ENCODE data around the gene DTNA.

Gene DTNA

DNA sequence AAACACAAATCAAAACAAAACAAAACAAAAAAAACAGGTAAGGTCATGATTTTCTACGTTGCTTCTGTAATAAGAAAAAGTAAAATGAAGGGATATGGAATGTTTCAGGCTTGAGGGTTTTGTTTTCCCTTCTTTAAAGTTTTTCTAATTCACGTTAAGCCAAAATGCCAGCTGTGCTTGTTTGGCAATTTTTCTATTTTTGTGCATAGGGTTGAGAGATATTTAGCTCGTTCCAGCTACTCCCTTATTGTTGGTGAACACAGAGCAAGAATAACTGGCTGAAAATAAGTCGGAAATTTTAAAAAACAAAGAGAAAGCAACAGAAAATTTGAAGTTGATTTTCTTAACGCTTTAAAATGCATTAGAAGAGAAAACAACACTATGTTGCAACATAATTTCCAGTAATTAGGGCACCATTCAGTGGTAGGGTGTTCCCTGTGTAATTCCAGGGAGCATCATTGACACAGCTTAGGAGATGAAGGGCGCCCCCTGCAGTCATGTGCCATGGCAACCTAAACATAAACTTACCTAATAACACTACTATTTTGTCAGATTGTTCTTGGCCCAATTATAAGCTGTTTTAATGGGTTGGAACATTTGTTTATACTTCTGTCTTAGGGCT, 99.5 kb downstream of the DTNA start:
- DNase-seq: no peak

DNA sequence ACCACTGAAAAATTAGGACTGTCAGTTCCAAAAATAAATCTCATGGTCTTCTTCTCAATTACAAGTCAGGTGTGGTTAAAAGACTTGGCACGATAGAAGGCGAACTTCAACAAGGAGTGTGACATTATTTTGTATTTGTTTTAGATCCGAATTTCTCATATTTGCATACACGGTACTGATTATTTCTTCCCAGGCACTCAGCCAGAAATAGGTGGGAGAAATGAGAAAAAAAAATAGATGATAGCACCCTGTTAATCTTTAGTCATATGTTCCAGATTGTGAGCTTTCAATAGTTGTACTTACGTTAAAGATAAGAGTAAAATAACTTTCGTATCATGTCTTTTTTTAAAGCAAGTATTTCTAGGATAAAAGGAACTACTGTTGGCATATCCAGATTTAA, 106.1 kb downstream of the DTNA start:
- no peak for DNase-seq

DNA sequence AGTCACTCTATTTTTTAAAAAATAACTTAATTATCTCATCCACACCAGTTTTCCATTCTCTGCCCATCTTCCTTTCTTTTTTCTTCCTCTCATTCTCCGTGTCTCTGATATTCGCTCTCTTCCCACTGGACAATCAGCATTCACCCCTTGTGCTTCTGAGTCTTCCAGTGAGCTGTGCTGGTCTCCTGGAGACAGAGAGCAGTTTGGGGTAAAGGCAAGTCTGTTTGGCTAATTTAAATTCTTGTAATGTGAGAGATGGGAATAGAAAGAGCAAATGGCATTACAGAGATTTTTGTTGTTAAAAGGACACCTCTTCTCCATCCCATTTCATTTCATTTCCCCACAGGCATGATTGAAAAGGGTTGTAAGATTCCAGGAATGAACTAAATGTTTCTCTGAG, 107.5 kb downstream of the DTNA start:
- no peak for DNase-seq

DNA sequence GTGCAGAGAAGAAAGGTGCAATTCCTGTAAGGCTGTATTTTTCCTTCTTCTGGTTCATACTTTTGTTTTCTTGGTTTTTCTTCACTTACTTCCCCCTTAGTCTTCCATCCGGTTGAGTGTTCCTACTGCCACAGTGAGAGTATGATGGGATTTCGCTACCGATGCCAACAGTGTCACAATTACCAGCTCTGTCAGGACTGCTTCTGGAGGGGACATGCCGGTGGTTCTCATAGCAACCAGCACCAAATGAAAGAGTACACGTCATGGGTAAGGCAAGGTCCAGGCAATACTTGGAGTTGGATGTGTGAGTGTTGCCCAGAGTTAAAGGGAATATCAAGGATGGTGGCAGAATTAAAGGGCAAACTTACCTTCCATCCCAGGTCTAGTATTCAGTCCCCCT, 108.0 kb downstream of the DTNA start:
- DNase-seq: no peak

DNA sequence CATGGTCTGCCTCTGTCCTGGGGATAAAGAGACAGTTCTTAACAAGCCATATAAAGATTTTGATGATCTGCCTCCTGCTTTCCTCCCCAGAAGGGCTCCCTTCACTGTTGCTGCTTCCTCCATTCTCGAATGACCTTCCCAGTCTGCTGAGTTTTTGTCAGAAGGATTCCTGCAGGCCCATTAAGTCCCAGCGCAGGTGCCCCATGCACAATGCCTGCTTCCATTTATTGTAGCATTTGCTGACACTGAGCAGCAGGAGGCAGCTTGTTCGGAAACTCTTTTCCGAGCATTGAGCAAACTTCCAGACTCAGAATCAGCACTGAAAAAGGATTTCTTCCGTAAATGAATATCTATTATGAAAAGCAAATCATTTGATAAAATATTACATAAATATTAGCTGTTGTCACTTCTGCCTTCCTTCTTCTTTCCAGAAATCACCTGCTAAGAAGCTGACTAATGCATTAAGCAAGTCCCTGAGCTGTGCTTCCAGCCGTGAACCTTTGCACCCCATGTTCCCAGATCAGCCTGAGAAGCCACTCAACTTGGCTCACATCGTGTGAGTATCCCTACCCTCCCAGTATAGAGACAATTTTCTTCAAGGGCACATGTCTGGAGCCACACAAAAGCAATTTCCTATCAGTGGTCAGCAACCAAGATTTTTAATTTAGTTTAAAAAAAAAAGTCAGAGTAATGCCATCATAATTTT, 110.4 kb downstream of the DTNA start:
- no peak for DNase-seq

DNA sequence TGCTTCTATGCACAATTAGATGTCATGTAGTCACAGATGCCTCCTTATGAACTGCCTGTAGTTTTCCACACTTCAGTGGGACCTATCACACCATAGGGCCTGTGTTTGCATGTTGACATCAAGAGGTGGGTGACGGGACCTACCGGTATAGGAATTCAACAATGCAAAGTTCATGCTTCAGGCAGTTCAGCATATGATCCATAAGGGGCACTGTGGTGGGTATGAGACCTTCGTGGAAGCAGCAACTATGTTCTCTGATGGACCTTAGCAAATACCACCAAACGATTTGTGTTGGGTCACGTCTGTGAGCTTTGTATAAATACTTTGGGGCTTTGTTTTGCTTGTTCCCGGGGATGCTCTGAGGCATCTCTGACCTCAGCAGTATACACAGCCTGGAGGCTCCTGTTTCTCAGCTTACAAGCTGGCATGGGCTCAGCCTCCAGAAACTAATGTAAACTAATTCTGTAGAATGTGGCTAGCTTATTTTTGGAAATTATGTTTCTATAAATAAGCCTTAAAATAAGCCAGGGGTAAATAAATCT, 111.6 kb downstream of the DTNA start:
- DNase-seq: no peak

DNA sequence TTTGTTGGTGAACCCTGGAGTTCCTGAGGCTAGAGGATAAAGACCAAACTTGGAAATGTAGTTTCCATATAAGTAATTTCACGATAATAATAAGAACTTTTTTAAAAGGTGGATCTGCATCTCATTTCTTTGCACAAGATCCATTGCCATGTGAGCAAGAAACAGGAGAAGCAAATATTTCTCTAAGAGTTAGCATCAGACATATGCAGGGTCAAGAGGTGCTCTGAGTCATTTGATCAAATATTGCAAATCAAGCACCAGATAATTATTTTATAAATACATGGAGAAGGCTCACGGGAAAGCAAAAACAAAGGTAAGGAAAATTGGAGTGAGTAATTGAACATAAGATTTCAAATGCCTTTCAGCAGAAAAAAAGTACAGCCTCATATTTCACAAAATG, 118.0 kb downstream of the DTNA start:
- DNase-seq: no peak

DNA sequence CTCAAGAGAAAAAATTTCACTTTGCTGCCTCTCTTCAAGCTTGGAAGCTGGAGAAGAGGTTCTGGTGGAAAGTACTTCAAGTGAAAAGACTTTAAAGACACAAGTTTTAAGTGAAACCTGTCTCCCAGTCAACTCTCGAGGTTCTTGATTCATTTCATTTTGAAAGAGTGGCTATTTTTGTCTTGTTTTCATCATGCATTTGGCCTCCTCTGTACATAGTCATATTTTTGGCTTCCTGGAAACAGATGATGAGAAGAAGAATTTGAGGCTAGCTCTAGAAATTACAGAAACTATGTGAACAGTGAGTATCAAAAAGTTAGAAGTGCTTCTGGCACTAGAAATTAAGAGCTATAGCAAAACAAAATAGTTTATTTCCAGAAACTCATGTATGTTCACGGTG, 124.8 kb downstream of the DTNA start:
- DNase-seq: no peak

DNA sequence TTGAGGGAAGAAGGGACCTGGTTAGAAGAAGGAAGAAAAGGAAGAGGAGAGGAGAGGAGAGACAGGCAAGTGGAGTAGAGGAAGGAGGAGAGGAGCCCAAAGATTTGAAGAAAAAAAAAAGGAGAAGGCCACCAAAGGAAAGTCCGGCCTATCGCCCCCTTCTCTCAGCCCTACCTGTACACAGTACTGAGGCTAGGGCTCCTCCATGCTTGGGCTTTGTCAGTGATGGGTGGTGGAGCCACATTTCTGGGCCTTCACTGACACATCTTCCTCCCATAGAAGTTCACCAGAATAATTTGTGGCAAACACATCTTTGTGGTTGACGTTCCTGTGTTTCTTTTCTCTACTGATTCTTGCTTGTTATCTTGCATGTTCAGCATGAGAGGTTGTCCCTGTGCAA, 125.4 kb downstream of the DTNA start:
- DNase-seq: no peak

DNA sequence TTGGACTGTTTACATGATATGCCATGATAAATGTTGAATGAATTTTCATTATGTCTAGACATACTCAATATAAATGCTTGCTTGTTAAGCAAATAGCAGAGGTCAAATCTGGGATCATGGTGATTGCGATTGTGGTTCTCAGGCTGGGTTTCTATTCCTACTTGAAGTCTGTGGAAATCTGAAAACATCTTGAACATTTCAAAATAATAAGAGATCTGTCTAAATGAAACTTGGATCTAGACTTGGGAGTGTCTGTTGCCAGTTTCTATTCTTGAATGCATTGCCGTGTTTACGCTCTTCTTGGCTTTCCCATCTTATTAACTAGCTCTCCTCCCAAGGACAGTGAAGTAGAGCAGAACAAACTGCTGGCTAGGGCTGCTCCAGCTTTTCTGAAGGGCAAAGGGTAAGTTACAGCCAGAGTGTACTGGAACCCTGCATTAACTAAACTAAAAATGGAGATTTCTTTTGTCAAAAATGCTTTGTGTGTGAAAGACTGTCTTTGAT, 127.7 kb downstream of the DTNA start:
- no peak for DNase-seq

DNA sequence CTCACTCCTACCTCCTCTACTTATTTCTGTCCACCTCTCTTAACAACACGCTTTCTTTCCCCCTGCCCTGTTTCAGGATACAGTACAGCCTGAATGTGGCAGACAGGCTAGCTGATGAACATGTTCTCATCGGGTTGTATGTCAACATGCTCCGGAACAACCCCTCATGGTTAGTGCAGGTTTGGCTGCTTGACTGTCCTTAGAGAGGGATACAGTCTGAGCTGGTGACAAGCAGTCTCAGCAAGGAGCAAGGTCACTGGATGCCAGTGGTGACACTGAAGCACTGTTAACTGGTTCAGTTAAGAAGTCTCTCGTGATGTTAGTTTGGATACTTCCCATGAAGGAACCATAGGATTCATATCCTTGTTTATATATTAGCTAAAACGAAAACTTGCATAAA, 128.6 kb downstream of the DTNA start:
- no peak for DNase-seq

DNA sequence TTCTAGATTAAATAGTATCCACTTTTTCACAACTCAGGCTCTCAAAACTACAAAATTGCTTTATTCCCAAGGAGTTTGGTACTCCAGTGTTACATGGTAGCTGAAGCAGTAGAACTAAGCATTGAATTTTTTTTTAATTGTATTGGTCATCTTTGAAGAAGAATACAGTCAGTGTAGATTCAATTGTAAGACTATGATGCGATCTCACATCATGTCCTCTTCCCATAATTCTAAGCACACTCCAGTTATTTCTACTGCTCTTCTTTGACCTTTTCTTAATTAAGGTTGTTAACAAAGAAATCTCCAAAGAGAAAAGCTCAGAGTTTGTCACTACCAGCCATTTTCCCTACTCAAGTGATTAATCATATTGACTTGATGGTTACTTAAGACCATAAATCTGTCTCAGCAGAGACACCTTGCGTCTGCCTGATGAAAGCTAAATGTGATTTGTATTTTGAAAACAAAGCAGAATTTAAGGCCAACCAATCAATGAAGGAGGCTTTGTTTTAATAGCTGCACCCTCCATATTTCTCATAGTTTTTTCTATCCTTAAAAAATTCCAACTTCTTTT, 130.2 kb downstream of the DTNA start:
- DNase-seq: no peak

DNA sequence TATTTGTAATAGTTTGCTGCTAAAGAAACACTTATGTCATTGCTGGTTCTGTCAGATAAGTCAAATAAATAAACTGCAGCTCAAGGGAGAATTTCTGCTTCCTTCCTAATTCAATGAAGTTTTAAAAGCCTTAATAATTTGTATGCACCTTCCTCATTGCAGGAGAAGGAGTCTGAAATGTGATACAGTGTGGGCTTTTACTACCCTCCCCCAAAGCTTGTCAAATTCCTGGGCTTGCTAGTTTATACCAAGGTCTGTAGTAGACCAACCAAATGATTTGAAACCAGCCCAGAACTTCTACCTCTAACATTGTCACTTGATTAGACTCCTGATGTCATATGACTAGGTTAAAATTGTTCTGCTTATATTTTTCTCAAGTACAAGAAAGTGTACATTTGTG, 131.8 kb downstream of the DTNA start:
- no peak for DNase-seq

DNA sequence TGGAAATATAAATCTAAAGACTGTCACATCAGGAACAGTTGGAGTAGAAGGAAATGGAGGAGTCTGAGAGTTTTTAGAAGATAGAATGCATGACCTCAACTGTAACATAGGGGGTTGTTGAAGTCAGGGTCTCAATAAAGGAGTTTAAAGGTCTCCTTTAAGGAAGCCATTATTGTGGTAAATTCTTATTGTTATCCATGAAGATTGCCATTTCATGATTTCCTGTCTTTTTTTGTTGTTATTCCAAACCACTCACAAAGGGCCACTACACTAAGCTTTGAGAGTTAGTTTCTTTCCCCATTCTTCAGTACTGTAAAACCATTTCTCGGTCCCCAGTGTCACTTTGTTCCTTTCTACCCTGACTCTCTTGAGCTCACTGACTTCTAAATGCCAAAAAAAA, 134.0 kb downstream of the DTNA start:
- DNase-seq: no peak

DNA sequence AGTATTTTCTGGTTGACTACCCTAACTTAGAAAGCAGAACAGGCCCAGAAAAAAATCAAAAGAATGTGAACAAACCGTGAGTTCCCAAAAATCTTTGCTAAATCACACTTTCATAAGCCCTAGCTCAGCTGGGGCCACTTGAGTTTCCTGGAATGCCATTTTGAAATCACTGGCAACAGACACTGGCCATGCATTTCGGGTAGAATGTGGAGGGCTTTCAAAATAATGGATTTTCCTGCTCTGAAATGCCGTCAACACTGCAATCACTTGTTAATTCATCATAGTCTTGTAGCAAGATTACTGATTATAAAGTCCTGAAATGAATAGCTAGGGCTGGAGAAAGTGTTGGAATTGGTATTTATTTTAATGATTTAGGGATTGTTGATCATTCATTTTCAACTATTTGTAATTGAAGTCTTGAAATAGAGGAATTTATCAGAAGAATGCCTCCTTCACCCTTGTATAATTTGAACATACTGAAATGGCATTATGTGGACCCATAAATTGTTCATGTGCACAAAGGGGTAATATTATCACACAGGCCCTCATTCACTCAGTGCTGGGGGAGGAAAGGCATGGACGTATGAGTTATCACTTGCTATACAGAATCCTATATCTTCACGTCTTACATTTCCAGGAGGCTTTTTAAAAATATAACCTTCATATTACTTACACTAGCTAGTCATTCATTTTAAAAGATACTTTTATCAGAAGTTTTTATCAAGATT, 134.8 kb downstream of the DTNA start:
- no peak for DNase-seq

DNA sequence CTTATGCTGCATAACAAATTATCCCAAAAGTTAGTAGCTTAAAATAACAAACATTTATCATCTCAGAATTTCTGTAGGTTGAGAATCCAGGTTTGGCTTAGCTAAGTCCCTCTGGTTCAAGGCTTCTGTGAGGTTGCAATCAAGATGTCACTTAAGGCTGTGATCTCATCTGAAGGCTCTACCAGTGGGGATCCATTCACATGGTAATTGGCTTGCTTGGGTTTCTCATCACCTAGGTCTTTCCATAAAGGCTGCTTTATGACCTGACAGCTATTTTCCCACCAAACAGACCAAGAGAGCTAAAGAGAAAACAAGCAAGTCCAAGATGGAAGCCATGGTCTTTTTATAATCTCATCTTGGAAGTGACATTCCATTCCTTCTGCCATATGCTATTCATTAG, 137.3 kb downstream of the DTNA start:
- DNase-seq: no peak

DNA sequence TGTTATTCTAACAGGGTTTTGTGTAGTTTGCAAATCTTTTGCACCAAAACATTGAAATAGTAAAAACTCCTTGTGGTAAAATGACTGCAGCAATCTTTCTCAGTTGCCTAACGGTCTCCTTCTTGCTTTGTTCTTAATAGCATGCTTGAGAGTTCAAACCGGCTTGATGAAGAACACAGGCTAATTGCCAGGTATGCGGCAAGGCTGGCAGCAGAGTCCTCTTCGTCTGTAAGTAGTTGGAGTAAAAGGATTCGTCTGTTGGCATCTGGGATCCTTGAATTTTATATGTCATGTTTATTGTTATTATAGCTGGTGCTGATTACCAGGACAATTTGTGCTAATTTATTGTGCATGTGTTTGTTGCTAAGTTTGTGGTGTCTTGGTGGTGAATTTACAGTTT, 138.1 kb downstream of the DTNA start:
- no peak for DNase-seq

DNA sequence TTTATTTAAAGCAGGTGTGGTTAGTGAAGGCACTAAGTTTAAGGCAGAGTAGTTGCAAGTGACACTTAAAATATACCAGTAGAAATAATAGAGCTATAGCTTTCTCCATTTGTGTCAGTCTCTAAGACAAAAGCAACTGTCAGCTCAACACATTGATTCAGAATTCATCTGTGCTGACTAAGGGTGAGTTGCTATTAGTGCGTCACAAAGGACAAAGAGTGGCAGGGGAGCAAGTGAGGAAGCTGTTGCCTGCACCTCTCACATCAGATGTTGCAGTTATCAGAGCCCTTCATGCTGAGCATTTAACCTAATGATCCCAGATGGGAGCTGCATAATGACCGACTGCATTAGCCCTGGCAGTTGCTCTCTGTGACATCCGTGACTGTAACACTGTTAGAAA, 138.6 kb downstream of the DTNA start:
- no peak for DNase-seq

DNA sequence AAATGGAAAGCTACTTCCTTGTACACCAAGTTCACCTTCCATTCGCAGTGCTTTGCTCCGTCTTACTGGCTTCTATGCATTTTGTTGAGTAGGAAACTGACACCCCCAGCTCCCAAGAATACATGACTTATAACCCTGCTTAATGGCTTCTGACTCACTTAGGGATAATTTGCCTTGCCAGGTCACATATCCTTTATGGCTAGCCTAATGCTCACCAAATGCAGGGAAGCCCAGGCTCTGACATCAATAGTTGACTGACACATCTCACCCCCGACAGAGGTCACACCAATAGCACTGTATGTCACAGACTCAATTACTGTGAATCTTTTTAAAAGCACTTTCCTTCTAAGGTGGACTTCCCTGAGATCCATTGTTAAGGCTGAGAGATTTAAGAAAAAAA, 147.2 kb downstream of the DTNA start:
- DNase-seq: no peak

DNA sequence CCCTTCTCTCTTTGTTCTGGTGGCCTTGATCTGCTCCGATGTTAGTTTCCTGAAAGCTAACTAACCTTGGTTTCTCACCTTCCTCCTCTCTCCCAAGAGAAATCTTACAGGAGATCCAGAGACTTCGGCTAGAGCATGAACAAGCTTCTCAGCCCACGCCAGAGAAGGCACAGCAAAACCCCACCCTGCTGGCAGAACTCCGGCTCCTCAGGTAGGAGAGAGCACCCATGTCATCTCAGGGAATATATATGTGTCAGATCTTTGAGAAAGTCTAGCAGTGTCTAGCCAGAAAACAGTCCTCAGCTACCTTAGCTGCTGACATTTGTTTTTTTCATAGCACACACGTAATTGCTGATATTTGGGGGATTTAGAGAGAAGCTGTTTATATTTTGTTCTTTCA, 148.1 kb downstream of the DTNA start:
- no peak for DNase-seq

DNA sequence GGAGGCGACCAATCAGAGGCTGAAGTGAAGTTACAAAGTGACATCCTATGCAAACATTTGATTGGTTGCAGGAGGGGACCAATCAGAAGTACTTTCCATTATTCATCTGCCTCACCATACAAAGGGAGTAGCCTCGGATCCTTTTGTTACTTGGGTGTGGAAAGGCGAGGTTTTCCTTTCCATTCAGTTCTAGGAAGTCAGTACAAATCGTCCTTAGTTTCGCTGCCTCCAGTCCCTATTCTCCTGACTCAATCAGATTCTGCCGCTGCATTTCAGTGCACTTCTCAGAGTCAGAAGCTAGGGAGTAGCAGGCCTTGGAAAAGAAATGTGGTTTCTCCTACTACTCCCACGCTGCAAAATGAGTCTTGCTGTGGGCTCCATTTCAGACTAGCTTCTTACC, 149.4 kb downstream of the DTNA start:
- no peak for DNase-seq

DNA sequence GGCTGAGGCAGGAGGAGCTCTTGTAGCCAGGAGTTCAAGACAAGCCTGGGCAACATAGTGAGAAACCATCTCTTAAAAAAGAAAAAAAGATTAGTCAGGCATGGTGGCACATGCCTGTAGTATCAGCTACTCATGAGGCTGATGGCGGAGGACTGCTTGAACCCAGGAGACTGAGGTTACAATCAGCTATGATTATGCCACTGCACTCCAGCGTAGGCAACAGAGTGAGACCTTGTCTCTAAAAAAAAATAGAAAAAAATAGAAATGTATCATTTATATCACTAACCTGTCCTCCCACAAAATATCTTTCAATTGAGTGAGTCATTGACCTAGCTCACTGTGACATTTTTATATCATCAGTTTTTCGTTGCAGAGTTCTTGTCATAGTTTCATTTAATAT, 152.5 kb downstream of the DTNA start:
- no peak for DNase-seq

DNA sequence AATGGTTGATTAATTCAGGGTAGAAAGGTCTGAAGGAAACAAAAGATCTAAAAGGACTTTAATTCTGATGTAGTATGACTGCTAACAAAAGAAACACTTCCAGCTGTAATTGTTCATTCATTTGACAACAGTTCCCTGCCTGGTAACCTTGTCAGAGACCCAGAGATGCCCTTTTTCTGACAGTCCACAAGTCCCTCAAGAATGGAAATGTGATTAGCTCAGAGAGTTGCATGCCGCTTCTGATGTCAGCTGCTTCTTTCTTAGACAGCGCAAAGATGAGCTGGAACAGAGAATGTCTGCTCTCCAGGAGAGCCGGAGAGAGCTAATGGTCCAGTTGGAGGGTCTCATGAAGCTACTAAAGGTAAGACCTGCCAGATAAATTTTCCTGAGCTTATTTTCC, 153.6 kb downstream of the DTNA start:
- no peak for DNase-seq
